LNCAP (cell line): ENCODE data around the gene ZFR2.

Source experiments
- CTCF ChIP-seq: fragments of 450-650 bp; IDR thresholded peaks from 2 replicates; pipeline ENCODE4 v1.5.1; 2017; ENCODE audit warnings: mild to moderate bottlenecking

The ZFR2 gene

GRCh38 chr19:3807574-3808354 lies 61.1 kb downstream of the ZFR2 start:
- no peak for TF ChIP-seq CTCF

DNA sequence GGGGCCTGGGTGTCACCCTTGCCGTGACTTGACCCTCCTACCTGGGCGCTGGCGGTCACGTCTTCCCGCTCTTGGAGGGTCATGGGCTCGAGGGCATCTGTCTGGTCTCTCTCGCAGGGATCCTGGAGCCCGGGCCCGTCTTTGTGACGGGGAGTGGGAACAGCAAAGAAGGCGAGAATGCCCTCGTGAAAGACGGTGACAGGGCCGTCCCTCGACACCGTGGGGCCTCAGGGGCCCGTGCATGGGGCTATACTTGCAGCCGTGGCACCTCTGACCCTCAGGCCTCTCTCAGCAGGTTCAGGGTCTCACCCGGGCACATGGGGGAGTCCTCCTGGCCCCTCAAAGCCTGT lies 61.7 kb downstream of the ZFR2 start:
- TF ChIP-seq CTCF, result no peak

DNA sequence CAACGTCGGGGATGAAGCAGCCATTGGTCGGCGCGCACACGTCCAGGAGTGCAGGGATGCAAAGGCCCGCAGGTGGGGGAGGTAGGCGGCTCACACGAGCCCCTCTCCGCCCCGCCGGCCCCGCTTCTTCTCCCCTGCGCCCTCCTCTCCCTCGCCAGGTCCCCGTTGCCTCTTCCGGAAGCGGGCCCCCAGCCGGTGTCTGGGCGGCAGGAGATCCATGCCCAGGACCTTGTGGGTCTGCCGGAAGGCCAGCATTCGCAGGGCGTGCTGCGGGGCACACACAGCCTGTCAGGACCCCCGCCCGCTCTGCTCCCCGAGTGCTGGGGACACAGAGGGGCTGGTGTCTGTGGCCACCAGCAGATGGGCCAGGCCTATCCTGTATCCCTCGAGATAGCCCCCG lies 63.0 kb downstream of the ZFR2 start:
- TF ChIP-seq CTCF, result no peak

- TF ChIP-seq CTCF, result no peak
These were observed 64.4 kb downstream of the ZFR2 start for GRCh38 chr19:3804429-3804828.

DNA sequence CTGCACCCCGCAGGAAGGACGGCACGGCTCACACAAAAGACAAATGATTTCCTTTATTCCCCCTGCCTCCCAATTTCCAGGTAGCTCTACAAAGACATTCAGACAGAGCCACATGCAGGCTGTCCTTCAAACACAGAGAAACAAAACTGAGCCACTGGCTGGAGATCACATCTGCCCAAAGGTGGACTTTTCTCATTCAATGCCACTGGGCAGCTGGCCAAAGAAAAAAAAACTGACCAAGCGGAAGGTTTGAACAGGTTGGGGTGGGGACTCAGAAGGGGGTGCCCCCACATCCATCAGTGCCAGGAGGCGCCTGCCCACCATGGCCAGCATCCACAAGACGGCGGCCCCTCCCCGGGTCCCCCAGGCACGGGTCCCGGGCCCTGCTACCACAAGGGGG lies 64.9 kb downstream of the ZFR2 start:
- no peak for TF ChIP-seq CTCF

- no peak for TF ChIP-seq CTCF
These were observed 65.5 kb downstream of the ZFR2 start for GRCh38 chr19:3803114-3803888.

DNA sequence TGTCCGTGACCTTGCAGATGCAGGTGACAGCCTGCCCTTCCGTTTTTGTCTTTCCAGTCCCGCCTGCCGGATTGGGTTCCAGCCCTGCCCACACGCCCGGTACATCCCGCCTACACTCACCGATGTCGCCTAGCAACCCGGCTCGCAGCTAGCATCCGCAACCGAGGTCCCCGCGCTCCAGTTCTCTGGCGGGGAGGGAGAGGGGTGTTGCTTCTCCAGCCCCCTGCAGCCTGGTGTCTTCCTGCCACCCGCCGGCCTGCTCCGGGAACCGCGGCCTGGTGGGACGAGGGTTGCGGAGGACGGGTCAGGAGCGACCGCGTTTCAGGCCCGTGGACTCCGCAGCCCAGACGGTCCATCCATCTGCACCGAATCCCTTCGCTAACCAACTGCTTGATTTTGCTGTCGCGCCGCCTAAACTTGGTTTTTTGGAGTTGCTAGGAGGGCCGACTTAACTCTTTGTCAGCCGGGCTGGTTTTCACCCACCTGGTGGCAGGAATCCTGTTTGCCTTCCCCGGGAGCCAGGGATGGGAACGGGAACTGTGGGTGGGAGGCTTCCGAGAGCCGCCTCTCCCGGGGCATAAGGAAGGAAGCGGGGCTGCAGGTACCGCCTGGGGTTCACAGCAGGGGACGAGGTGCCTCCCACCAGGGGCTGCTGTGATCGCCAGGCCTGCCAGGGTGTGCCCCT lies 67.3 kb downstream of the ZFR2 start:
- TF ChIP-seq CTCF, result no peak
